GM18519 (cell line): ENCODE results near the gene NCK2.
A peak's percentile ranks its signal among the peaks of the same experiment; 100 is the strongest.

Source experiments
- ATAC-seq: cut with Tn5 transposase; IDR thresholded peaks from one replicate; pipeline ENCODE4 v1.9.1; 2021; ENCODE audit warnings: mild to moderate bottlenecking, moderate library complexity; ENCODE audit not compliant: unreplicated experiment, low FRiP score

Gene NCK2

DNA sequence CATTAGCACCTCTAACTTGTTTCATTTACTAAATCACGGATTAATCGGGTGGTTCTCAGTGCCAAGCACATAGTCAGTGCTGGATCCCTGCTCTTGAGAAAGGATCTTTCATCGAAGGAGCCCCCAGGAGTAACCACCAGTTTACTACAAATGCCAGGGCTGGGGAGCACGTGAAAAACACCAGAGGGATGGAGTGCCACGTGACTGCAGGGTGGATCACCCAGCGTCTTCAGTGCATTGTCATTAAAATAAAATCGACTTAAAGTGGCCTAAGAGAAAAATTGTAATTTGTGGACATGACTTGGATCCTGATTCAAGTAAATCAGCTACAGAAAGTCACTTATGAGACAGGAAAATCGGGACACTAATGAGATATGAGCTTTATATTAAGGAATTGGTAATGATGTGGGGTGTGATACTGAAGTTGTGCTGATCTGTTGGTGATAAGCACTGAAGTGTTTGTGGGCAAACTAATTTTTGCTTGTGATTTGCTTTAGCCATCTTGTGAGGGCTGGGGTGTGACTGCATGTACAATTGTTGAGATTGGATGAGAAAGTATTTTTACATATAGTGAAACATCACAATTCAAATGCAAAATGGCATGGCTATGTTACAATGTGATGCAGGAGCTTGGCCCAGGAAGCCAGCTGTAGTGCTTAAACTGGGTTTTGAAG lies 63.8 kb downstream of the NCK2 start:
- no peak for ATAC-seq

DNA sequence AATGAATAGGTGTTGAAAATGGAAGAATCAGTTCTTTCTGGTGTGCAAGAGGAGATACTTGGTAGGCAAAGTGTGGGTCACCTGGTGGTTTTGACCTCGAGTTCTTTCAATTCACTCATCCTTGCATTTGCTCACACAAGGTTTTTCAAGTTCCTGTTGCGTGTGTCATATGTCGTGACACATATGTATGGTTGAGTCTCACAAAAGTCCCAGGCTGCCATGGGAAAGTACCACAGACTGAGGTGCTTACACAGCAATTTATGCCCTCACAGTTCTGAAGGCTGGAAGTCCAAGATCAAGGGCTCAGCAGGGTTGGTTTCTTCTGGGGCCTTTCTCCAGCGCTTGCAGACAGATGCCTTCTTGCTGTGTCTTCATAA lies 64.4 kb downstream of the NCK2 start:
- ATAC-seq = no peak

DNA sequence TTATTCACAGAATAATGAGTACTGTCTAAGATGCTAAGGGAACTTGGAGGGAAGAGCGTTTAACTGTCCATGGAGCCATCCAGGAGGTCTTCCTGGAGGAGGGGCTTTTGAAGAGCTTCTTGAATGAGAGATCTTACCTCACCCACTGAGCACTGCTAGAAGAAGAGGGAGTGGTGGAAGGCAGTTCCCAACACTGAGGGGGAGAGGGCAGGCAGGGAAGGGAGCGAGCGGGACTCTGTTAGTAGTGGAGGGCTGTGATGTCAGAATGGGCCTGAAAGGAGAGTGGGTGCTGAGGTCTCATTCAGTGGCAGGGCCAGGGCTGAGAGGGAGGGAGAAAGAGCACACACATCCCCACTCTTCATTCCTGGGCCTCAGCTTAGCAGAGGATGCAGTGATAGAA lies 65.0 kb downstream of the NCK2 start:
- no peak for ATAC-seq

DNA sequence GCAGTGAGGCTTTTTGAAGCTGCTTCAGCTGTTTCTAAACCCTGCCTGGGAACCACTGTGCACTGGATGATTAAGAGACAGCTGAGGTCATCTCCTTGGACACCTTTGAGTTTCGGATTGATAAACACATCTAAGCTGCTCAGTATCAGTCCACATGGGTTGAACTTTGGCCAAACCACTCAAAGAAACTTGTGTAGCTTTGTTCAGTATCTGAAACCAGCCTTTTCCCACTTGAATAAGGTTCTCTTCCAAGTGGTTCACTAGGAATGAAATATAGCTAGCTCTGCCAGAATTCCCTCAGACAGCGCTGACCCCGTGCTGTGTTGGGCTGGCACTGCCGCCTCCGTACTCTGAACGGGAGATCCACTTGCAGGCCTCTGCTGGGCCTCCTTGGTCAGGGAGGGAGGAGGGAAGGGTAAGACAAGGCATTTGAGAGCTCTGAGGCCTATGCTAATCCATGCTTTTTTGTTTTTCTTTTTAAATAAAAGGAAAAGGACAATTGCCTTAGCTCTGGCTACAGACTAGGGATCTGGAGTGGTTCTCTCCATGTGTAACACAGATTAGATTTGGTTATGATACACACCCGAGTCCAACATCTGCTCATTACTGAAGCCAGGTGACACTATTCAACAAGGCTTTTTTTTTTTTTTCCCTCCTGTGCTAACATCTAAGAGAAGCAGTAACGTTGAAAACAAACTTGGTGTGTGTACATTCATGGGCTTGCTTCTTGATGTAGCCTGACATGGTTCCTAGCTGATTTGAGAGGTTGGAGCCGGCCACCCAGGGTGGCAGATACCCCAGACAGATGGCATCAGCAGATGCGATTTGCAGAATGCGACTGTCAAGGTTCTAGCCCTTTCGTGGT lies 67.7 kb downstream of the NCK2 start:
- peak; percentile 91 for ATAC-seq

DNA sequence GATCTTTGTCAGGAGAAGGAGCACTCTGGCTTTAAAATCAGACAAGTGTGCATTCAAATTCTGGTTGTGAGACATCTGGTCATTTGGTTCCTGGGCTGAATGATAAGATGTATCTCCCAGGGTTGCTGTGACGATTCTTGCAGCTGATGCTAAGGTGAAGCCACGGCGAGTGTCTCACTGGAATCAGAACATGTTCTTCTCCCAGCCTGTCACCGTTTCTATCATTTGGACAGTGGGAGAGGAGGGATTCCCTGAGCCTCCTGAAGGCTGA lies 68.3 kb downstream of the NCK2 start:
- no peak for ATAC-seq

DNA sequence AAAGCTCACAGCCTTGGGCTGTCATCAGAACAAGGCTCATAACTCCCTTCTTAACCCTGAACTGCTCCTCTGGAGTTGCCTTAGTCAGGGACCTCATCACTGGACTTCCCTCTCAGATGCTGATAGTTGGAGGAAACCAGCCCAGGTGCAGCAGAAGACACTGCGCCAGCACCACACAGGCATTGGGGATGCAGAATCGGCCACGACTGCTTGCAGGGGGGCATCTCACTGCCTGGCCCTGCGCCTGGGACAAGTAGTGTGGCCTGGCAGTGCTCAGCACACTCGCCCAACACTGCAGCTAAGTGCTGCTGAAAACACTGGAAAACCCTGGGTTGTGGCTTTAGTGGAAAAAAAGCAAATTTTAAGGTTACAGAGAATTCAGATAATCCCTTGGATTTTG lies 68.7 kb downstream of the NCK2 start:
- ATAC-seq = no peak

DNA sequence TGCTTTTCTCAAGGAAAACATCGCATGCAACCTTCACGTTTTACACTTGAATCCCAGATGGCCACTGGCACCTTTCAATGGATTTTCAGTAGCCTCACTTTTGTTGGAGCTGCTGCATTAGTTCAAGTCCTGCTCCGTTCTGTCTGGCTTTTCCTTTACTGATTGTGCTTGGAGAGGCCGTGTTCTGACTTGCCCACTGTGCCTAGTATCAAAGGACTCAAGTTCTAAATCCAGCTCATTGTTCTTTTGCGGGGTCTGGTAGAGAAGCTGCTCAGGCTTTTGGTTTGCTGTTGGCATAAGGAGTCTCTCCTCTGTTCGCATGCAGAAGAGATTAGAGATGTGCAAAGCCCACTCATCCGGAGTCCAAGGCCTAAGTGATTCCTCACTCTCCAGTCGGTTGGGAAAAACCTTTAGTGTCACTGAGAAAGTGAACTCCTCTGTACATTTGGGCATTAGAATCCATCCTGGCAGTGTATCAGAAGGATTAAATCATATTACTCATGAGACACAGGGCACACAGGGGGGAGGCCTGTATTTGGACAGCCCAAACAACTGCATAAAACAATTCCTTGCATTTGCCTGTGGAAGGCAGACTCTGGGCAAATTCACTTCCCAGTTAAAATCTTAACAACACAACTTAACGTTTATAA lies 69.7 kb downstream of the NCK2 start:
- ATAC-seq = no peak

DNA sequence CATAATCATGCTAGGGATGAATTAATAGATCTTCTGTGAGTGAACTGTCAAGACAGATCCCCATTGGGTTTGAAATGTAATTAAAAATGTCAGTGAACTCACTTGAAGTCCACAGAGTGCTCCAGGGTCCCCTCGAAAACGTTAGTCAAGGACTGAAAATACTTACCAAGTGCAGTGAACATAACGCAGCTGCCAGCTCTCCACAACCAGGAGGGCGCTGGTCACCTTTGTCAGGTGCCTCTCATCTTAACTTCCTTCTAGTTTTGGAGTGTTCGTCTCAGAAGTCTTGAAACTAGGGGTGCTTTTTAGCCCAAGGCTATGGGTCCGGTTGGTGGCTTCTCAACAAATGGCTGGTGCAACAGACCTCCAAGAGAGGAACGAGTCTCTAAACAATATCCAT lies 70.7 kb downstream of the NCK2 start:
- no peak for ATAC-seq

DNA sequence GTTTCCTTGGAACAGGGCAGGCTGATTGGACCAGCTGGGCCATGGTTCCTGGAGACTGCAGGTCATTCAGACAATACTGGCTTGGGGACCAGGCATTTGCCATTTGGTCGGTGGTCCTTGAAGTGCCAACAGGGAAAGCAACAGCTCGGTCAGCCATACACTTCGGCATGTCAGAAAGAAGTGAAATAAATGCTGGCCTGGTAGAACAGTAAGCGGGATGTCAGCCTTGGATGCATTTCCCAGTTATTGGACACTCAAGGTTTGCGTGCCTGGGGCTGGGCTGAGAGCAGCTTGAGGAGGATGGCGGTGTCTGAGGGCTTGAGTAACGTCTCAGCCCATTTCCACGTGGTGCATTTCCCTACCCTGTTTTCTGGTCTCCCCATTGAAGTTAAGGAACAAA lies 75.4 kb downstream of the NCK2 start:
- no peak for ATAC-seq

DNA sequence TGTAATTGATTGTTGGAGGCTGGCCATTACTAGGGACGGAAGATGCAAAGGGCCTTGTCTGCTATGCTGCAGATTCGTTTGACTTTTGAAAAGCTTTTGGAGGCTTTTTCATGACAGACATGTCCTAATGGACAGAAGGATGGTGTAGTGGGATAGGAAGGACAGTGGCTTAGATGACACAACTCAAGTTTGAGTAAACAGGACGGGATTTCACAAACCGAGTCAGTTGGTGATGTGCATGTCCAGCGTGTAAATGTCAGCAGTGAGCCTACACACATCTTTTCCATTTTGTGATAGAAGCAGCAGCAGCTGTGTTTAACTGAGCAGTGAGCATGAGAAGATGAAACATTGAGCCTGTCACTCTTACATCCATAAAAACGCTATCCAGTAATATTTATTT lies 76.0 kb downstream of the NCK2 start:
- ATAC-seq = no peak

DNA sequence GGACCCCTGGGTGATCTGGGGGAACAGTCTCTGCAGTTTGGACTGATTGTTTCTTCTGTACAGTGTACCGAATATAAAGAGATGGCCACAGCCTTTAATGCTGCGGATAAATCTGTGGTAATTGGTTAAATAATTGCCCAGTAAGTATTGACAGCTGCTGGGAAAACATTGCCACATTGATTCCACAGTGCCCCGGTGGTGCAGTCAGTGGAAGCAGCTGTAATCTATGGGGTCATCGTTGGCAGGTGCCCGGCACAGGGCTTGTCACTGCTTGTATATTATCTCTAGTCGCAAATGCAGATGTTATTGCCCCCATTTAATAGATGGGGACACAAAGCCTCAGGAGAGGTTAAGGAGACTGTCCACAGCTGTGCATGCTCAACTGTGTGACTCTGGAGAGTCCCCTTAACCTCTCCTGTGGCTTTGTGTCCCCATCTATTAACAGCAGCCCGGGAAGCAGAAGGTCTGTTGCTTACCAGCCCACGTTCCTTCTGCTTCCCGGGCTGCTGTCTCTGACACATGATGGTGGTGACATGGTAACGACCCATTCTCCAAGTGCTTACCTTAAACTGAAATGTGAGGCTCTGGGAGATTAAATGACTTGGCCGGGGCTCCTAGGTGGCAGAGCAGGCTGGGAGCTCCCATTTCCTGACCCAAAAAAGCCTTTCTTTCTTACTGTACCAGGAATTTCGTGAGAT lies 76.9 kb downstream of the NCK2 start:
- no peak for ATAC-seq

DNA sequence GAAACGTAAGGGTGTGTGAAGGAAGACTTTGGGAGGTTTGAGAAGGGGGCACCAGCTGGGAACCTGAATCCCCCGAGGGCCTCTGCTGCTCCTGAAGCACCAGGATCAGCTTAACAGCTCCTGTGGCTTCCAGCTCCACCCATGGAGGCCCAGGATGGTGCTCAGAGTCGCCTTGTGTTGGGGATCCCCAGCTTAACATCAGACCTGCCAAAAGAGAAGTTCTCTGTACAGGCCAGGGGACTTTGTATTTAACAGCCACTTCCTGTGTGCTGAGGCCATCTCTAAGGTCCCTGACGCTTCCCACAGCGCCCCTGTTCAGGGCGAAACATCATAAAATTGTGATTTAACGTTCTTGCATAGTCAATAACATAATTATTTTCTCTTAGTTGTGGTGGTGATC lies 77.5 kb downstream of the NCK2 start:
- ATAC-seq = peak; percentile 74

DNA sequence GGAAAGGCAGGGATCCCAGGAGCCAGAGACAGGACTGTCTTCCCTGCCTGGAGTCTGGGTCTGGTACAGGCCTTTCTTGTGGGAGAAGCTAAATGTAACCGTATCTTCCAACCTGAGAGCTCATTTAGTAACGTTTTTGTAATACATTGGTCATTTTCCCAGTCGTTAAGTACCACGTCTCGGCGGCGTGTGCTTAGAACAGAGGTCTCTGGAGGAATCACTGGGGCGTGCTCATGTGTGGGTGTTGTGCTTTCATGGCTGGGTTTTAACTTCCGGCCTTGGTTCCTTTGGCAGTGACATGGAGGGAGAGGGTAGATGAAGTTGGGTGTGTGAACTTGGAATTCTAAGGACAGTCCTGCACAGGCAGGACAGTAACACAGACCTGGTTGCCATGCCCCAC lies 79.7 kb downstream of the NCK2 start:
- ATAC-seq = no peak

DNA sequence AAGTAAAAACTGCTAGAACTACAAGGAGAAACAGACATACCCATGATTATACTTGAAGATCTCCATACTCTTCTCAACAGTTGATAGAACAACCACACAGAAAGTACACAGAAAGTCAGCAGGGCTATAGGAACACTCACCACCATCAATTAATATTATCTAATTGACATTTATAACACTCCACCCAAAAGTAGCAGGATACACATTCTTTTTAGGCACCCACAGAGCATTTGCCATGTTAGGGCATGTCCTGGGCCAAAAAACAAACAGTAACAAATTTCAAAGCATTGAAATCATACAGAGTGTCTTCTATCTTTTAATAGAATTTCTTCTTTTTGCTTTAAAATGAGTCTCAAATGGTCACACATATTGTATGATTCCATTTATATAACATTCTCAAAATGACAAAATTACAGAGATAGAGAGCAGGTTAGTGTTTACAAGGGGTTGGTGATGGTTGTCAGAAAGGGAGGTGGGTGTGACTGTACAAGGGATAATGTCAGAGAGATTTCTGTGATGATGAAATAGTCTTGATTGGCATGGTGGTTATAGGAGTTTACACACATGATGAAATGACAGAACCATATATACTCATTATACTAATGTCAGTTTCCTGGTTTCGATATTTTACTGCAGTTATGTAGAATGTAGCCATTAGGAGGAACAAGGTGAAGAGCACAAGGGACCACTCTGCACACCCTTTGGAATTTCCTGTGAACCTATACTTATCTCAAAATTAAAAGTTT lies 82.8 kb downstream of the NCK2 start:
- no peak for ATAC-seq

DNA sequence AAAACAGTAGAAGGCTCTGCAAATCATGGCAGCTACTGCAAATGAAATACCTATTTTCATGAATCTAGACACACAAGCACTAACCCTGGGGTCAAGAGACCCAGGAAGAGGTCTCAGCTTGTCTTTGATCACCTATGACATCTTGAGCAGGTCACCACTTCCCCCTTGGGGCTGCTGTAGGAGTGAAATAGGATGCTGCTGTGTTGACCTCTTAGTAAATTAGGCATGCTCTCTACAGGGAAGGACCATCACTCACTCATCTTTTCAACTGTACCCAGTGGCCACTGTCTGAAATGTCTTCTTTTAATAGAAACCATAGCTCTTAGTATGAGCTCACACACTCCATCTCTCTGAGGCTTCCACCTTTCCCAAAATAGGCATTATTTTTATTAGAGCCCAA lies 83.8 kb downstream of the NCK2 start:
- ATAC-seq = no peak

DNA sequence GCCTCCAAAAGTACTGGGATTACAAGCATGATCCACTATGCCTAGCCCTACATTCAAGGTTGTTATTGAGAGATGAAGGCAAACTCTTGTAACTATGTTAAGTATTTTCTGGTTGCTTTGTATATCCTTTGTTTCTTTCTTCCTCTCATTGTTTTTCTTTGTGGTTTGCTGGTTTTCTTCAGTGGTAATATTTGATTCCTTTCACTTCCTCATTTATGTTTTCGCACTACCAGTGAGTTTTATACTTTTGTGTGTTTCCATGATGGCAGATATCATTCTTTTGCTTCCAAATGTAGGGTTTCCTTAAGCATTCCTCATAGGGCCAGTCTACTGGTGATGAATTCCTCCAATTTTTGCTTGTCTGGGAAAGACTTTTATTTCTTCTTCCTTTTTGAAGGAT lies 90.2 kb downstream of the NCK2 start:
- ATAC-seq = peak; percentile 75

DNA sequence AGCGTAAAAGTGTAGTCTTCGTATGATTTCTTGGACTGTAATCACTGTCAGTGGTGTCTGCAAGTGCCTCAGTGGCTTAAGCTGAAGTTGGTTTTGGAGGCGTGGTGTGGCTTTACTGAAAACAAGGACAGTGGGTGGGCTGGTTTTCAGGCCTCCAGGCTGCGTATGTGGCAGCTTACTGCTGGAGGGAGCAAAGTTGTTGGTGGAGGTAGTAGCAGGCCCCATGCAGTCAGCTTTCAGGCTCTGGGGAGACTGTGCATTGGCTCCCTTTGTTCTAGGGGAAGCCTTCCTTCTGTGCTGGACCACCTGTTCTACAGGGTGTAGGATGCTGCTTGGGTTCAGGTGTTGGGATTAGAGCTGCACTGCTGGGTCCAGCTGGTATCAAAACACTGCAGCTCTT lies 91.6 kb downstream of the NCK2 start:
- ATAC-seq = no peak

DNA sequence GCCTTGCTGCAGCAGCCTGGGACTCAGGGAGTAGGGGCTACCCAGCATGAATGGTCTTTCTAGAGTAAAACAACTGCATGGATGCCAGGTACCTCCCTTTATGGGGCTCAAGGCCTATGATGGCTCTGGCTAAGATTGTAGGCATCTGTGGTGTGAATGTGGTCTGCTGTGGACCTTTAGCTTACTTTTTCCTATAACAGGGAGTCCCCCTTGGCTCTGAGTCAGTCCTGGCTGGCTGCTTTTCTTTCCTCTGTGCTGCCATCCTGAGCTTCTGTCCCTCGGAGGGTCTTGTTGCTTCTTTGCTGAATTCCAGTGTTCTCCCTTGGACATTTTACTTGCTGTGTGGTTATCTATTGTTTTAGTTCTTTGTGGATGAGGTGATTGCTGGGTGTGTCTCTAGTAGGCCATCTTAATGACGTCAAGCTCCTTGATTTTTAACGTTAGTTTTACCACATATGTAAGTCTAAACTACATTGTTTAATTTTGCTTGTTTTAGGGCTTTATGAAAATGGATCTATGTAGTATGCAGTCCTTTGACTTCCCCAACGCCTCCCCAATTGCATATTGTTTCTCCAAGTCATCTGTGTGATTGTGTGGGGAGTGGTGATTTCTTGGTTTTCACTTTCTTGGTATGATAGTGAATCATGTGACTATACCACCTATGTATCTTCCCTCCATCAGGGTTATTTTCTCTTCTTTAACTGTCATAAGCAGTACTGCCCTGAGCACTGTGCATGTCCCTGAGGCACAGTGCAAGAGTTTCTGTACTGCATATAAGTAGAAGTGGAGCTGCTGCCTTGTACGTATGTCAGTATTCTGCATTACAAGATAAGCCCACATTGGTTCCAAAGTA lies 92.4 kb downstream of the NCK2 start:
- ATAC-seq = no peak

DNA sequence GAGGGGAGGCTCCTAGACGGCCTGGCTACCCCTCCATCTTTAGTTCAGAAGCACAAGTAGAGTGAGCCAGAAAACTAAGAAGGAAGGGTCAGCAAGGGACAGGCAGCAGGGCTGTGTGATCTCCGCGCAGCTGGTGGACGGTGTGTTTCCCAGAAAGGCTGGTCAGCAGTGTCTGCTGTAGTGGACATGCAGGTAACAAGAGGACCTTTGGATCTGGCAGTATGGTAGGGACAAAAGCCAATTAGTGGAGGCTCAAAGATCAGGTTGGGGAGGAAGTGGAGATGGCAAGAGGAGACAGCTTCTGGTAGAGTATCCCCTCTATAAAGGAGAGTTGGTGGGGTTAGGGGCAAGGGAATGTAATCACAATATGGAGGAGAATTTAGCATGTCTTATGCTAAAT lies 95.1 kb downstream of the NCK2 start:
- no peak for ATAC-seq

DNA sequence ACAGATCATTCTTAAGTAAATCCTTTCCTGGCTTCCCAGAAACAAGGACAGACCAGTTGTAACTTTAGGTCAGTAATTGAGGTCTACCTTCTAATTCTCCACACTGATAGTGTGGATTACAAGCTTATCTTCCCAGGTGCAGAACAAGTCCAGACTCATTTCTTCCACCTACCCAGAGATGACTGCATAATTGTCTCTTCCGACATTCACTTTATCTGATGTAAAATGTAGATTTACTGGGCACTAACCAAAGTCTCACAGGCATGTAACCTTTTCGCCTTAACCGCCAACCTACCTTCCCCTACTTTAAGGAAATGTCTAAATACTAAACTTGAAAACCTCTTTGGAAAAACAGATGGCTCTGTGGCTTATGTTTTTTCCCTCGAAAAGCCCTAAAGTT lies 96.2 kb downstream of the NCK2 start:
- no peak for ATAC-seq
